ENCODE measurements around the gene CCDC87.
A peak's percentile ranks its signal among the peaks of the same experiment; 100 is the strongest.
"Not testable (repeated sequence)": the region's sequence is repeated elsewhere in the genome, so short reads cannot be mapped to it uniquely, and the experiment has no call there.

The CCDC87 gene

DNA sequence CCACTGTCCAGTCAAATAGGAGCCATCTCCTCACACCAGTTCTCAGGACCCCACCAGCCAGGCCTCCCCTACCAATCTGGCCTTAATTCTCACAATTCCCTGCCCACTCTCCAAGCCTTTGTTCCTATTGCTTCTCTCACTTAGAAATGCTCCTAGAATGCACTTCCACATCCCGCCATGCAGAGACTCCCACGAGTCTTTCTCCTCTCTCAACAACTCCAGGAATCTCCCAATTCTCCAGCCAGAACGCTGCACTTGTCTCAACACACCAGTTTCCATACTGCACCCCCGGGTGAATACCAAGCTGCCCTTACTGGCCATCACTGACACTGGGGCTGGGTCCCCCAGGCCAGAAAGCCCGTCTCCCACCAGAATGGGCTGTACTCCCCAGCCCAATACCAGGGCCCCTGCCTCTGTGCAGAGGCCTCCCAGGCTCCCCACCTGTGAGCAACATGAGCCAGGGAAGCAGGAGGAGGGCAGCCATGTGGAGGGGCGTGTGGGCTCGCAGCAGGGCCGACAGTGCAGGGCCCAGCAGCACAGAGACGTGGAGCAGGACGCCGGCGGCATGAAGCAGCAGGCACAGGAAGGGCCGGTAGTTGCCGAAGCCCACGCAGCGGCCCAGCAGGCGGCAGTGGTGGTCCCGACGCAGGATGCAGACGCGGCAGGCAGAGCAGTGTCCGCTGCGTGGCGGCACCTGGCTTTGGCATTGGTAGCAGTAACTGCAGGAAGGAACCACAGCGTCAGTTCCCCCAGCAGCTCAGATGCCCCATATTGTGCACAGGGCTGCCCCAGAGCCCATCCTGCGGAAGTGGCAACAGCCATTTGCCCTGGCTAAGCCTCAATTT is 49.4 kb downstream of the CCDC87 start:
- H3K27ac ChIP-seq (ENCODE audit: low read depth, low read length) = no peak overlapping the region
- H3K4me3 ChIP-seq (ENCODE audit: low read length) = peak overlapping the region; percentile 37
- peaks cover 6% of the 10 kb centered on the region for H3K4me1 ChIP-seq (ENCODE audit: control insufficient read depth, insufficient read depth, low read length)
- H3K36me3 ChIP-seq (ENCODE audit: control insufficient read depth, insufficient read depth, low read length) = peaks cover 11% of the 10 kb centered on the region
- H3K9ac ChIP-seq (ENCODE audit: low read length) = no peak overlapping the region
- H3K27me3 ChIP-seq (ENCODE audit: control insufficient read depth, insufficient read depth, low read length) = no peaks in the 10 kb centered on the region

DNA sequence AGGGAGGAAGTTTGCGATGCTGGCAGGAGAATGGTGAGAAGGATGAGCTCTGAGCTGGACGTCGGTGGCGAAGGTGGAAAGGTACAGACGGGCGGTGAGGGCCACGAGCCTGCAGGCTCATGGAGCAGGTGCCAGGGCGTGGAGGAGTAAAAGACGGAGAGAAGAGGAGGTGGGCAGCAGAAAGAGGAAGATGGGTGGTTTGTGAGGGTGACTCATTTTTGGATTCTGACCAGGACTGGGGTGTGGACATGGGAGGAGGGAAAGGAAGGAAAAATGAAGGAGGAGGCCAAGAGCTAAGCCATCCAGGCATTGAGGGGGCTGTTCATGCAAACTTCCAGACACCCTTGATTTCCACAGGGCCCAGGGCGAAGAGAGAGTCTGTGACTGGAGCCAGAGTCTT is 50.5 kb downstream of the CCDC87 start:
- Histone ChIP-seq H3K9ac (ENCODE audit: low read length) (no peak overlapping the region), H3K27me3 (ENCODE audit: control insufficient read depth, insufficient read depth, low read length) (no peaks in the 10 kb centered on the region), H3K4me3 (ENCODE audit: low read length) (no peak overlapping the region), H3K27ac (ENCODE audit: low read depth, low read length) (no peak overlapping the region), H3K4me1 (ENCODE audit: control insufficient read depth, insufficient read depth, low read length) (peaks cover 6% of the 10 kb centered on the region), H3K36me3 (ENCODE audit: control insufficient read depth, insufficient read depth, low read length) (peaks cover 11% of the 10 kb centered on the region)

DNA sequence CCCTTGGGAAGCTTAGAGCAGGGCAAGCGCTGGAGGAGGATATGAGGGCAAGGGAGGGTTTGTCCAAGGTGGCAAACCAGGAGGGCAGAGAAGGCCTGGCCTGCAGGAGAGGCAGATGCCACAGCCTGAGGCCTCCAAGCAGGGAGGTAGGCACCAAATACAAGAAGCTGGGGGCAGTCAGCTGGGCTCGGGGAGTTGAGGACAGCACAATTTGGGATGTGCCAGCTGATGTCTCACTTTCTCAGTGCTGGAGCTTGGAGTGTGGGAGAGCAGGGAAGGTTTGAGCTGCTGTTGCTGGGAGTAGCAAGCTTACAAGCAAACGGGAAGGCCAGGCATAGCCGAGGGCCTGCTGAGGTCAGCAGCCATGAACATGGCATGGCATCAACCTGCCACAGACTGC is 51.0 kb downstream of the CCDC87 start:
- Histone ChIP-seq H3K36me3 (ENCODE audit: control insufficient read depth, insufficient read depth, low read length) (peaks cover 11% of the 10 kb centered on the region), H3K4me3 (ENCODE audit: low read length) (no peak overlapping the region), H3K4me1 (ENCODE audit: control insufficient read depth, insufficient read depth, low read length) (peaks cover 6% of the 10 kb centered on the region), H3K27ac (ENCODE audit: low read depth, low read length) (no peak overlapping the region), H3K27me3 (ENCODE audit: control insufficient read depth, insufficient read depth, low read length) (no peaks in the 10 kb centered on the region), H3K9ac (ENCODE audit: low read length) (no peak overlapping the region)

DNA sequence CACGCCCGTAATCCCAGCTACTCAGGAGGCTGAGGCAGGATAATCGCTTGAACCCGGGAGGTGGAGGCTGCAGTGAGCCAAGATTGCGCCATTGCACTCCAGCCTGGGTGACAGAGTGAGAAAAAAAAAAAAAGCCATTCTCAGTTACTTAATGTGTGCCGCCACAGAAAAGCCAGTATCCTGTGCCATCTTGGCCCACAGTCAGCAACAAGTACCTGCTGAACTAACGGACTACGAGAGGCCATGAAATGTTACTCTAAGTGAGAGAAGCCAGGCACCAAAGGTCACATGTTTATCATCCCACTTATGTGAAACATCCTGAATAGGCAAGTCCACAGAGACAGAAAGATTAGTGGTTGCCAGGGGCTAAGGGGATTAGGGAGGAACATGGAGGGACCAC is 52.3 kb downstream of the CCDC87 start:
- not testable (repeated sequence) for H3K27ac ChIP-seq (ENCODE audit: low read depth, low read length); H3K4me3 ChIP-seq (ENCODE audit: low read length); H3K4me1 ChIP-seq (ENCODE audit: control insufficient read depth, insufficient read depth, low read length); H3K27me3 ChIP-seq (ENCODE audit: control insufficient read depth, insufficient read depth, low read length); H3K9ac ChIP-seq (ENCODE audit: low read length)
- peaks cover 11% of the 10 kb centered on the region for H3K36me3 ChIP-seq (ENCODE audit: control insufficient read depth, insufficient read depth, low read length)

Measured in rectal smooth muscle tissue (tissue), 1 donor.